OCI-LY7 (cell line): Measurements from ENCODE around the gene NME7.

ENCODE experiments used
- CTCF ChIP-seq: fragments of 200-600 bp; sonication (generic); conservative IDR thresholded peaks from 2 replicates; pipeline ENCODE4 v1.5.1; 2014; ENCODE audit warnings: mild to moderate bottlenecking, antibody characterized with exemption, low read length, moderate library complexity, mixed read lengths
- EZH2phosphoT487 ChIP-seq: fragments of 200-600 bp; sonication (generic); IDR thresholded peaks from 2 replicates; pipeline ENCODE4 v1.6.1; 2018; ENCODE audit warnings: low read depth, borderline replicate concordance, mild to moderate bottlenecking, mixed run types, antibody characterized with exemption, low read length, moderate library complexity, mixed read lengths

- TF ChIP-seq CTCF (no peak), EZH2phosphoT487 (no peak)
These were observed 256.7 kb downstream of the NME7 start for GRCh38 chr1:169110689-169111447.
